HEK293 (cell line): Measurements from ENCODE around the gene SINHCAF.

ENCODE experiments used
- CTCF ChIA-PET: fragments of 350-600 bp; formaldehyde crosslinking; extraction: SDS; loops from one replicate; lab custom pipeline; 2021; ENCODE audit warnings: antibody characterized with exemption; lab: Yijun Ruan, JAX
- POLR2A ChIA-PET: fragments of 300-600 bp; formaldehyde crosslinking; extraction: SDS; loops from one replicate; lab custom pipeline; 2020; ENCODE audit warnings: antibody characterized with exemption, inconsistent platforms; lab: Yijun Ruan, JAX
- H3K27ac ChIP-seq: fragments of 200-500 bp; sonication (Bioruptor generic); 2 replicates; pipeline ENCODE4 v1.5.1; 2014; ENCODE audit warnings: low read depth, low read length, control low read depth, inconsistent platforms; ENCODE audit errors: extremely low read depth
- H3K36me3 ChIP-seq, 2 experiments: fragments of 200-500 bp in 1 of 2; sonication (Bioruptor generic) in 1 of 2; 1 replicate in 1 of 2; 2 replicates in 1 of 2; pipeline ENCODE4 v1.5.1; 2014 to 2017; ENCODE audit warnings: inconsistent platforms in 2 of 2, low read length in 2 of 2; ENCODE audit not compliant: control insufficient read depth in 2 of 2, insufficient read depth in 1 of 2
- H3K4me1 ChIP-seq: fragments of 200-500 bp; sonication (Bioruptor generic); 2 replicates; pipeline ENCODE4 v1.5.1; 2014; ENCODE audit warnings: mild to moderate bottlenecking, low read length, inconsistent platforms; ENCODE audit not compliant: control insufficient read depth, insufficient read depth
- H3K4me3 ChIP-seq: 2 replicates; pipeline ENCODE4 v1.5.1; 2011; ENCODE audit warnings: low read depth, mild to moderate bottlenecking, control low read depth, low read length, moderate library complexity
- H3K9me3 ChIP-seq: fragments of 200-500 bp; sonication (Bioruptor generic); 2 replicates; pipeline ENCODE4 v1.5.1; 2014; ENCODE audit warnings: low read depth, low read length, inconsistent platforms; ENCODE audit not compliant: control insufficient read depth, insufficient read depth
- EGR2 ChIP-seq: fragments of 450-650 bp; formaldehyde crosslinking; IDR thresholded peaks from 2 replicates; pipeline ENCODE4 v1.5.1; 2016; ENCODE audit warnings: low read depth, missing biosample characterization, missing genetic modification characterization
- GLIS1 ChIP-seq: fragments of 450-650 bp; formaldehyde crosslinking; IDR thresholded peaks from 2 replicates; pipeline ENCODE4 v1.5.1; 2016; ENCODE audit warnings: missing biosample characterization, missing genetic modification characterization
- MZF1 ChIP-seq: fragments of 450-650 bp; formaldehyde crosslinking; IDR thresholded peaks from 2 replicates; pipeline ENCODE4 v1.5.1; 2017; ENCODE audit warnings: missing biosample characterization, missing genetic modification characterization, borderline replicate concordance
- REPIN1 ChIP-seq: fragments of 450-650 bp; formaldehyde crosslinking; IDR thresholded peaks from 2 replicates; pipeline ENCODE4 v1.5.1; 2017; ENCODE audit warnings: missing biosample characterization, missing genetic modification characterization, low read depth
- ZBTB21 ChIP-seq: fragments of 450-650 bp; formaldehyde crosslinking; IDR thresholded peaks from 2 replicates; pipeline ENCODE4 v1.5.1; 2017; ENCODE audit warnings: missing biosample characterization, missing genetic modification characterization
- ZBTB49 ChIP-seq: fragments of 450-650 bp; formaldehyde crosslinking; IDR thresholded peaks from 2 replicates; pipeline ENCODE4 v1.5.1; 2016; ENCODE audit warnings: missing biosample characterization, missing genetic modification characterization, low read depth
- ZFP41 ChIP-seq: fragments of 450-650 bp; formaldehyde crosslinking; IDR thresholded peaks from 2 replicates; pipeline ENCODE4 v1.5.1; 2016; ENCODE audit warnings: missing biosample characterization, missing genetic modification characterization, borderline replicate concordance
- ZFP69B ChIP-seq: fragments of 450-650 bp; formaldehyde crosslinking; IDR thresholded peaks from 2 replicates; pipeline ENCODE4 v1.5.1; 2016; ENCODE audit warnings: missing biosample characterization, missing genetic modification characterization
- ZNF121 ChIP-seq: fragments of 450-650 bp; formaldehyde crosslinking; IDR thresholded peaks from 2 replicates; pipeline ENCODE4 v1.5.1; 2016; ENCODE audit warnings: missing biosample characterization, missing genetic modification characterization
- ZNF214 ChIP-seq: fragments of 450-650 bp; formaldehyde crosslinking; IDR thresholded peaks from 2 replicates; pipeline ENCODE4 v1.5.1; 2017; ENCODE audit warnings: missing biosample characterization, mild to moderate bottlenecking, missing genetic modification characterization, borderline replicate concordance
- ZNF221 ChIP-seq: fragments of 450-650 bp; formaldehyde crosslinking; IDR thresholded peaks from 2 replicates; pipeline ENCODE4 v1.5.1; 2017; ENCODE audit warnings: missing biosample characterization, missing genetic modification characterization, borderline replicate concordance
- ZNF223 ChIP-seq: fragments of 450-650 bp; formaldehyde crosslinking; IDR thresholded peaks from 2 replicates; pipeline ENCODE4 v1.5.1; 2016; ENCODE audit warnings: missing biosample characterization, missing genetic modification characterization
- ZNF23 ChIP-seq: fragments of 450-650 bp; formaldehyde crosslinking; IDR thresholded peaks from 2 replicates; pipeline ENCODE4 v1.5.1; 2016; ENCODE audit warnings: missing biosample characterization, missing genetic modification characterization, borderline replicate concordance
- ZNF266 ChIP-seq: fragments of 450-650 bp; formaldehyde crosslinking; IDR thresholded peaks from 2 replicates; pipeline ENCODE4 v1.5.1; 2016; ENCODE audit warnings: missing biosample characterization, missing genetic modification characterization, low read depth
- ZNF280C ChIP-seq: fragments of 450-650 bp; formaldehyde crosslinking; IDR thresholded peaks from 2 replicates; pipeline ENCODE4 v1.5.1; 2016; ENCODE audit warnings: missing biosample characterization, missing genetic modification characterization
- ZNF391 ChIP-seq: fragments of 450-650 bp; formaldehyde crosslinking; IDR thresholded peaks from 2 replicates; pipeline ENCODE4 v1.5.1; 2016; ENCODE audit warnings: low read depth, missing biosample characterization, missing genetic modification characterization, borderline replicate concordance
- ZNF514 ChIP-seq: fragments of 450-650 bp; formaldehyde crosslinking; IDR thresholded peaks from 2 replicates; pipeline ENCODE4 v1.5.1; 2016; ENCODE audit warnings: missing biosample characterization, missing genetic modification characterization
- ZNF521 ChIP-seq: fragments of 450-650 bp; formaldehyde crosslinking; IDR thresholded peaks from 2 replicates; pipeline ENCODE4 v1.5.1; 2017; ENCODE audit warnings: missing biosample characterization, mild to moderate bottlenecking, missing genetic modification characterization
- ZNF544 ChIP-seq: fragments of 450-650 bp; formaldehyde crosslinking; IDR thresholded peaks from 2 replicates; pipeline ENCODE4 v1.5.0; 2017; ENCODE audit warnings: missing biosample characterization, missing genetic modification characterization
- ZNF560 ChIP-seq: fragments of 450-650 bp; formaldehyde crosslinking; IDR thresholded peaks from 2 replicates; pipeline ENCODE4 v1.5.1; 2017; ENCODE audit warnings: missing biosample characterization, missing genetic modification characterization, borderline replicate concordance
- ZNF596 ChIP-seq: fragments of 450-650 bp; IDR thresholded peaks from 2 replicates; pipeline ENCODE4 v1.5.0; 2018; ENCODE audit warnings: missing biosample characterization, mild to moderate bottlenecking, missing genetic modification characterization, moderate library complexity
- ZNF670 ChIP-seq: fragments of 450-650 bp; formaldehyde crosslinking; IDR thresholded peaks from 2 replicates; pipeline ENCODE4 v1.5.1; 2016; ENCODE audit warnings: missing biosample characterization, missing genetic modification characterization, low read depth
- ZNF776 ChIP-seq: fragments of 450-650 bp; formaldehyde crosslinking; IDR thresholded peaks from 2 replicates; pipeline ENCODE4 v1.5.0; 2017; ENCODE audit warnings: missing biosample characterization, missing genetic modification characterization, borderline replicate concordance
- ZXDB ChIP-seq: fragments of 450-650 bp; formaldehyde crosslinking; IDR thresholded peaks from 2 replicates; pipeline ENCODE4 v1.5.1; 2016; ENCODE audit warnings: missing biosample characterization, missing genetic modification characterization
- TF ChIP-seq, protein P1 (sequence below): fragments of 450-650 bp; IDR thresholded peaks from 2 replicates; pipeline ENCODE4 v1.5.1; 2018; ENCODE audit warnings: missing biosample characterization, mild to moderate bottlenecking, missing genetic modification characterization

Gene SINHCAF

DNA sequence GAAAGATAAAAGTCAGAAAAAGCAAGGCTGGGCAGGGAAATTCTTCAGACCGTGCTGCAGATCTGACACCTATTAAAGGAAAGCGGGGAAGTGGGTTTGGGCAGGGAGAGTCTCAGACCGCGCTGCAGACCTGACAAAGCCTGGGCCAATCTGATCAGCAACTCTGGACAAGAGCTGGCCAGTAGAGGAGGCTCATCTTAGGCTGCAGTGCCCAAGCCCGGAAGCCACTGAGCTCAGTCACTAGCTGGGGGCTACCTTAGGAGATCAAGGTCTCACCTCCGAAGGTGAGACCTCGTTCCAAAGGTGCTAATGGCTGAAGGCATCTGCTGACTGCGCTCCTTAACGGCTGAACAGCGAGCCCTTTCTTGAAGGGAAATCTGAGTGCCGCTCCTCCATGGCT, 60.2 kb downstream of the SINHCAF start (continued):
- TF ChIP-seq, protein P1, sequence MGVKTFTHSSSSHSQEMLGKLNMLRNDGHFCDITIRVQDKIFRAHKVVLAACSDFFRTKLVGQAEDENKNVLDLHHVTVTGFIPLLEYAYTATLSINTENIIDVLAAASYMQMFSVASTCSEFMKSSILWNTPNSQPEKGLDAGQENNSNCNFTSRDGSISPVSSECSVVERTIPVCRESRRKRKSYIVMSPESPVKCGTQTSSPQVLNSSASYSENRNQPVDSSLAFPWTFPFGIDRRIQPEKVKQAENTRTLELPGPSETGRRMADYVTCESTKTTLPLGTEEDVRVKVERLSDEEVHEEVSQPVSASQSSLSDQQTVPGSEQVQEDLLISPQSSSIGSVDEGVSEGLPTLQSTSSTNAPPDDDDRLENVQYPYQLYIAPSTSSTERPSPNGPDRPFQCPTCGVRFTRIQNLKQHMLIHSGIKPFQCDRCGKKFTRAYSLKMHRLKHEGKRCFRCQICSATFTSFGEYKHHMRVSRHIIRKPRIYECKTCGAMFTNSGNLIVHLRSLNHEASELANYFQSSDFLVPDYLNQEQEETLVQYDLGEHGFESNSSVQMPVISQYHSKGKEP (tag by site-specific recombination) = no peak
- no peak for TF ChIP-seq ZFP41
- TF ChIP-seq, all 188 proteins: peak for 0

DNA sequence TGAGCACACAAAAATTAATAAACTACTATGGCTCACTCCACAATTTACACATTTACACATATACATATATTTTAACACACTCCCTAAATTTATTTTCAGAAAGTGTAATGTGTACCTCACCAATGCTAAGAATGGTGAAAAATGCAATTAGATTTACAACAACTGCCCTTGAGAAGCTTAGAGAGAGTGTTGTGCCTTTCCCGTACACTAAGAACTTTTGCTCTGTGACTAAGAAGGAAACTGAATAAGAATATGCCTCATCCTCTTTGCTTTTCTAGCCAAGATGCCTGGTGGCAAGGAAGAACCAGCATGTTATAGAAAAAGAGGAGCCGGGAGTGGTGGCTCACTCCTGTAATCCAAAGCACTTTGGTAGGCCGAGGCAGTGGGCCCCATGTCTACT, 62.3 kb downstream of the SINHCAF start:
- ChIA-PET CTCF (interaction anchor here (1.2 kb wide), 1 partner anchor 8 kb away, joined by 12 read pairs; no protein-coding TSS in a partner anchor), POLR2A (no interaction called here)
- no peak overlapping the region for H3K4me3 ChIP-seq
- no peak overlapping the region for H3K27ac ChIP-seq
- H3K4me1 ChIP-seq = no peaks in the 10 kb centered on the region
- H3K36me3 ChIP-seq = no peaks in the 10 kb centered on the region
- H3K9me3 ChIP-seq = no peaks in the 10 kb centered on the region
- TF ChIP-seq ZNF776 (tag by site-specific recombination) (no peak), ZNF223 (tag by site-specific recombination) (no peak), ZNF121 (tag by site-specific recombination) (no peak), ZBTB49 (tag by site-specific recombination) (no peak), ZBTB21 (no peak), ZFP69B (tag by site-specific recombination) (no peak)

- POLR2A ChIA-PET = no interaction called here
- H3K36me3 ChIP-seq = no peaks in the 10 kb centered on the region; a peak in 1 of 3 replicates
- no peak overlapping the region for H3K4me3 ChIP-seq
- TF ChIP-seq ZNF596 (no peak), ZNF521 (no peak), ZNF544 (no peak), ZBTB49 (tag by site-specific recombination) (no peak), ZNF514 (tag by site-specific recombination) (no peak), ZNF214 (tag by site-specific recombination) (no peak), ZXDB (tag by site-specific recombination) (no peak), ZNF670 (no peak), ZNF280C (tag by site-specific recombination) (no peak), ZNF221 (no peak), ZNF23 (tag by site-specific recombination) (no peak), REPIN1 (tag by site-specific recombination) (no peak), MZF1 (tag by site-specific recombination) (no peak), ZNF560 (no peak), GLIS1 (tag by site-specific recombination) (no peak), EGR2 (tag by site-specific recombination) (no peak), ZNF266 (no peak), ZNF391 (tag by site-specific recombination) (no peak), ZNF776 (tag by site-specific recombination) (no peak)
- H3K4me1 ChIP-seq = no peaks in the 10 kb centered on the region
- H3K9me3 ChIP-seq = no peaks in the 10 kb centered on the region
- no peak overlapping the region for H3K27ac ChIP-seq
- CTCF ChIA-PET = interaction anchor here (1.5 to 10.6 kb wide), 2 partner anchors 9 to 23 kb away, joined by 5 to 112 read pairs; no protein-coding TSS in a partner anchor
These were observed 64.2 kb downstream of the SINHCAF start for GRCh38 chr12:31261744-31262143.
